ENCODE results near the gene MAD1L1.

- no peak for TF ChIP-seq EZH2phosphoT487 (IDR thresholded peaks at IDR 0.05; ENCODE audit: insufficient read depth, low read depth)
- TF ChIP-seq EZH2 (IDR thresholded peaks at IDR 0.05; ENCODE audit: insufficient read depth, poor library complexity, severe bottlenecking) = no peak
These were observed 387.0 kb downstream of the MAD1L1 start for GRCh38 chr7:1845536-1846311.
